ENCODE results near the gene ZDHHC14. TPM values are rescaled to one million over a fixed set of nuclear protein-coding genes. Genes with fewer than 3 reads are reported as not detected.

The ZDHHC14 gene
- total RNA-seq, 1 experiment from 2014 or later = 1.7 TPM

DNA sequence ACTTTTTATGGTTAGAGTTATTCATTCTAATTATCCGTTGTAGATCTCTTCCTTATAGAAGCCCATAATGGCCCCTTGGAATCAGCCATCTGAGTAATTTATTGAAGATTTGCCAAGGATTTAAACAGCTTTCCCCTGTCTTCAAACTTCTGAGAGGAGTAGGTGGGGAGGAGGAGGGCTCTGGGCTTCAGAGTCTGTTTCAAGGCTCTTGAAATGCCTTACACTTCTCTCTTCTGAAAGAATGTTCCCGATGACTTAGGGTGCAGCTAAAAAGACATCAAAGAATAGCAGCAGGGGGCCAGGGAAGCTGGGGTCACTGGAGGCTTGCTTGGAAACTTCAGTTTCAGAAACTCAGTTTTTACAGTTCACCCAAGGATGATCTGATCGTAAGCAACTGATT lies 165.3 kb downstream of the ZDHHC14 start:
- Histone ChIP-seq H3K79me1 (ENCODE audit: insufficient read depth, low read depth, low read length, poor library complexity, severe bottlenecking) (no peaks in the 10 kb centered on the region), H2BK15ac (ENCODE audit: low read depth, low read length) (no peak overlapping the region), H3K14ac (ENCODE audit: insufficient read depth, low read length) (no peak overlapping the region), H3K9me3 (ENCODE audit: control insufficient read depth, low read depth, low read length) (no peaks in the 10 kb centered on the region), H2BK5ac (ENCODE audit: insufficient read length, low read length) (no peak overlapping the region), H3K23ac (ENCODE audit: insufficient read length, low read depth, low read length) (no peak overlapping the region), H2BK20ac (ENCODE audit: low read depth, low read length, poor library complexity, severe bottlenecking) (no peak overlapping the region), H3K4ac (ENCODE audit: low read depth, low read length) (no peak overlapping the region), H4K91ac (ENCODE audit: insufficient read length, low read depth, low read length) (no peak overlapping the region), H2BK12ac (ENCODE audit: insufficient read length, low read depth, low read length) (no peak overlapping the region), H3K27ac (ENCODE audit: insufficient read length, low read depth, low read length) (no peak overlapping the region), H3K4me1 (ENCODE audit: insufficient read depth, low read length) (peaks cover 3% of the 10 kb centered on the region; the same call in 1 of the 2 replicates), H3K79me2 (ENCODE audit: insufficient read depth, low read length) (no peaks in the 10 kb centered on the region), H3T11ph (ENCODE audit: low read length) (no peak overlapping the region), H2AK5ac (ENCODE audit: insufficient read length, low read length) (no peak overlapping the region), H3K56ac (ENCODE audit: insufficient read length, low read depth, low read length) (no peak overlapping the region), H3K4me2 (ENCODE audit: insufficient read depth, insufficient read length, low read length) (no peak overlapping the region), H3K18ac (ENCODE audit: insufficient read length, low read depth, low read length) (no peak overlapping the region), H3K9ac (ENCODE audit: extremely low read depth, insufficient read length, low read length) (no peak overlapping the region), H2AFZ (ENCODE audit: low read length) (no peak overlapping the region), H4K20me1 (ENCODE audit: control insufficient read depth, insufficient read depth, insufficient read length) (no peaks in the 10 kb centered on the region), H4K5ac (ENCODE audit: insufficient read length, low read depth, low read length) (no peak overlapping the region), H3K27me3 (ENCODE audit: insufficient read depth, low read length) (no peaks in the 10 kb centered on the region; the same call in 1 of the 2 replicates), H4K8ac (replicated peaks; ENCODE audit: insufficient read length, low read depth, low read length) (no peak overlapping the region), H2BK120ac (ENCODE audit: low read depth, low read length, poor library complexity, severe bottlenecking) (no peak overlapping the region), H3K23me2 (ENCODE audit: insufficient read length, low read depth, low read length, poor library complexity, severe bottlenecking) (no peaks in the 10 kb centered on the region)
- Mint-ChIP-seq H3K27ac (0 out of 7 replicates have a peak overlapping the region, but pooled peaks of 1 of the 3 experiments have one; percentile 3), H3K4me3 (no peak overlapping the region), H3K36me3 (ENCODE audit: insufficient read depth in 1 of 3, low read depth in 3 of 3) (peaks cover 7 to 15% (median 15%) of the 10 kb centered on the region in 3 experiments; a peak in 6 of 7 replicates), H3K9me3 (peaks cover 0 to 6% of the 10 kb centered on the region in 2 experiments; a peak in 3 of 5 replicates), H3K27me3 (ENCODE audit: low read depth) (peaks cover 48% of the 10 kb centered on the region), H3K4me1 (peaks cover 25% of the 10 kb centered on the region in 2 experiments)
- TF ChIP-seq CTCF (conservative IDR thresholded peaks at IDR 0.05) = no peak
- no peak for DNase-seq
- WGBS (ENCODE audit: extremely low coverage, insufficient read length, low lambda C conversion rate) = no CpG with 5 or more reads among the region's 3 CpGs

Data from H9 (cell line).